Right ventricle myocardium superior (tissue), 1 donor: ENCODE measurements around the gene KIAA1671. TPM values are rescaled to one million over a fixed set of nuclear protein-coding genes. Genes with fewer than 3 reads are reported as not detected.

ENCODE experiments used
- ATAC-seq: fragments of 200-7000 bp; cut with Tn5 transposase; one replicate; pipeline ENCODE4 v1.9.1; 2020; ENCODE audit warnings: mild to moderate bottlenecking; ENCODE audit not compliant: poor library complexity
- DNase-seq: peaks from one replicate; pipeline ENCODE4 v3.0.0-alpha.2; 2020
- intact Hi-C: fragments of 100-400 bp; cut with DNase I; formaldehyde crosslinking; loops from one replicate; pipeline ENCODE4 v1.11.2; 2022
- total RNA-seq: library from RNA; stranded (reverse); fragmentation: NEBNext Ultra II Directional; extraction: Animal tissue kit (Norgen Biotek cat#: 25700); gene quantifications from one replicate; pipeline ENCODE4 v1.2.1, GENCODE V29; 2021
- donor health status: DM: no; HTN: yes; CAD: no; lungs with severe emphysema.

The KIAA1671 gene
- total RNA-seq, 1 donor from 2014 or later: 12.6 TPM

DNA sequence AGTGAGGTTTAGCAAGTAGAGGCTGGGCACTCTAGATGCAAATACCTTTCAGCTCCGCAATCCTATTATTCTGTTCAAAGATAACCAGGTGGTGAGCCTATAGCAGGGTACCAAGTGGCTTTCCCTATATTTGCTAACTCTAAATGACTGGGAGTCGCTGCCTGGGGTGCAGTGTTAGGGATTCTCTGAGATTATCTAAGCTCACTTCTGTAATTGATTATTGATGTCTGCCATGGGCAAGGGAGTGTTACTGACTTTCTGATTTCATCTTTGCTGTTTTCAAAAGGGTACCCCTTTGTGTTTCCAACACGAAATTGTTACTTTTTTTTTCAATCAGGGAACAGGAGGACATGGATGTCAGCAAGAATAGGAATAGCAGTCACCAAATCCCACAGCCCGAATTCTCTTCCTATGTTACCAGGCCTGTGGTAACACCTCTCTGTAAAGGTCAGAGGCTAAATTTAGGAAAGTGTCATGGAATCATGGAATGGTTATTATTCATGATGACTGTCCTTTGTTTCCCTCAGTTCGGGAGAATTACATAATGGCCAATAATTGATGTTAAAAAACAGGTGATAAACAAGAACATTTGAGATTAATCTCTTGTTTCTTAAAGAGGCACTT lies 184.5 kb downstream of the KIAA1671 start:
- no peak for DNase-seq
- ATAC-seq: no peak
- intact Hi-C loops: no loop called here

DNA sequence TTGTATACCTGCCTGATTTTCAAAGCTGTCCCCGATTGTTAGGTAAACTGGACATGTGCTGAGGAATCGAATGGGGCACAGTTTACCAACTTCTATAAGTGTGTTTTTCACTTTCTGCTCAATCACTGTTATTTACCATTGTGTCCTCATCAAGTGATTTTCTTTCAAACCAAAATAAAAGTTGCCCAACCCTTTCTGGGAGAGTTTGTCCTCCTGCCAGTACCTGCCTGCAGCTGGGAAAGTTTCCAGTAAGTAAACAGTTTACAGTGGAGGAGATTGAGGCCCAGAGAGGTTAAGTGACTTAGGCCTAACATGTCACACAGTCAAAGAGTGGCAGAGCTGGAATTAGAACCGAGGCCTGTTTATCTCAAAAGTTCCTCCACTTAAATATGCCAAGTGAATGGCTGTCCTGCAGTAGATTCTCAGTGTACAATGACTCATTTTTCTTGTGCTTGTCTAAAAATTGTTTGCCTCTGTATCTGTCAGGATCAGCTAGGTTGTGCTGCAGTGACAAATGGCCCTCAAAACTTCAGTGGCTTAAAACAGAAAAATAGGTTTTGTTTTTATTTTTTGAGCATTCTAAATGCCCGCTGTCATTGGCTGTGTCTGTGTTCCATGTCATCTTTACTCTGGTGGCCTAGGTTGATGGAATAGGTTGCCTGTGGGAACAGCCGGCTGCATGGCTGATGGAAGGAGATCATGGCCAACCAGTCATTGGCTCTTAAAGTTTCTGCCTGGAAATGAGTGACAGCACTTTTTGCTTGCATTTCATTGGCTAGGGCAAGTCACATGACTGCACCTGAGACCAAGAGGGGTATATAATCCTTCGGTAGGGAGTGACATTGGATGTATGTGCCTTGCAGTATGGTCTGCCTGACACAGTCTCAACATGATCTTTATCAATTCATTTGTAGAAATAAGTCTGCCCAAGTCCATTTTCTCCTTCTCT lies 185.3 kb downstream of the KIAA1671 start:
- DNase-seq (no peak), ATAC-seq (no peak)
- intact Hi-C loops: no loop called here

DNA sequence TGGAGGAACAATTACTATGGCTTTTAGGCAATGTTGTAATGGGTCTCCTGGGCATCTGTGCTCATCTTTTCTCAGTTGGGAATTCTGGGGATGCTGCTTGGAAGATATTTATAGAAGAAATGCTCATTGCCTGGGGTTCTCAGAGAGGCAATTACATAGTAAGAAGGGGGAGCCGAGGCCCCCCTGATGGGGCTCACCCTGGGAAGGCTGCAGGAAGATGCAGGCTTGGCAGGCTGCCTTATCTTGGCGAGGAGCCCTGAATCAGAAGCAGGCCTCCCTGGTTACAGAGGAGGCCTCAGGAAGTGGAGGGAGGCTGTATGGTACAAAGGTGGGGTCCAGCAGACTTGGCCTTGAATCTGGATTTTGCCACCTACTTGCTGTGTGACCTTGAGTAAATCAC lies 186.5 kb downstream of the KIAA1671 start:
- DNase-seq (peak; percentile 60), ATAC-seq (no peak)
- intact Hi-C loops: no loop called here

DNA sequence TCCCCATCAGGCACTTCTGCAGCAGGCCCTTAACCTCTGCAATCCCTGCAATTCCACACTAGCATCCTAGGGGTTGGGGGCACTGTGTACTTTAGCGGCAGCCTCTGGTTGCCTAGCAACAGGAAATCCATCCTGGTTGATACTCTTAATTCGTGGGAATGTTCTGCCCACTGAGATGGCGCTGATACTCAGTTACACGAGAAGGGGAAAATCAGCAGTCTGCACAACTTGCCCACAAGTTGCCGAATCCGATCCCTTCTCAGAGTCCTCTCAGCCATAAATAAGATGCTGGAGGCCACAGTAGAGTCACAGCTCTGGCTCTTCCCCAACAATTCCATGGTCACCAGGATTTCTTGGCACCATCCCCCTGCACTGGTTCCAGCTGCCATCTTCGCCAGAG lies 189.6 kb downstream of the KIAA1671 start:
- intact Hi-C loops: no loop called here
- DNase-seq (no peak), ATAC-seq (no peak)

DNA sequence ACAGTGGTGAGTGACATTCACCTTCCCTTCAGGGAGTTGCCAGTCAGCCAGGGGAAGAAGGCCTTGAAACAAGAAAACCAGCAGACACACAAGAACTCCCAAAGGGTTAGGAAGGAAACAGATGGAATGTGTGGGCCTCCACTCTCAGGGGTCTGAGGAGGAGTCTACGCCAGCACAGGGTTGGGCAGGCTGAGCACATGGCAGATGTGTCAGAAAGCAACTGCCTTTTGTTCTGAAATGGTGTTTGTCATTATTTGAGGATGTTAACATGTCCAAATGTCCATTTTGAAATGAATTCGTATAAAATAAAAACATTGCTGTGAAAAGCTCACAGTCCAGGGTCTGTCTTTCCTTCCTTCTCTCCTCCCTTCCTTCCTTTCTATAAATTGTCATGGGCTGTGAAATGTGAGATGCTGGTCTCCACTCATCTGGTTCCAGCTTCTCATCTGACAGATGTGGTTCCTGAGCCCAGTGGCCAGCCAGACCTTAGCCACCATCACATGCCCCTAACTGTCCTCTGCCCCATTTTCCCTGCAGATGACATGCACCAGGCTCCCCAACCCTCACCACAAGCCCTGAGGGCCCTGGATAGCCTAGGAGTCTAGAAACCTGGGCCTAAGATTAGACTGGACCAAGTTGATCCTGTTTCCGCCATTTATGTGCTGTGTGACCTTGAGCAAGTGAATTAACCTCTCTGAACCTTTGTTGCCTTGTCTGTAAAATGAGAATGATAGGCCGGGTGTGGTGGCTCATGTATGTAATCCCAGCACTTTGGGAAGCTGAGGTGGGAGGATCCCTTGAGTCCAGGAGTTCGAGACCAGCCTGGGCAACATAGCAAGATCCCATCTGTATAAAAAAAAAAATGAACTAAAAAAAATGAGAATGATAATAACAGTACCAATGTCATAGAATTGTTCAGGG lies 190.9 kb downstream of the KIAA1671 start:
- DNase-seq: no peak
- ATAC-seq: no peak
- intact Hi-C loops: no loop called here

DNA sequence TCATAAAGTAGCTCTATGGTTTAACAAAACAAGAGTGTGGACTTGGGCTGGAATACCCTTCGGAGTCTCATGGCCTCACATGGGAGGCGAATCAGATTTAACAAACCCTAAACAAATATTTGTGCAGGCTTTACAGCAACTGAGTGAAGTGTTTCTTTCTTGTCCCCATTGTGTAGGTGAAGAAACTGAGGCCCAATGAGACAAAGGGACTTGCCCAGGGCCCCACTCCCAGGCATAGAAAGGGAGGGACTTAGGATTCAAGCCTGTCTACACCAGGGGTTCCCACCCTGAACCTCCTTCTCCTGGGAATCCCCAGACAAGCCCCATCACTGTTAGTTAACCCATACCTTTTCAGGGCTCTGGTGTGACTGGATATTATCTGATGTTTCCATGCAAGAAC lies 192.0 kb downstream of the KIAA1671 start:
- no peak for DNase-seq
- ATAC-seq: no peak
- intact Hi-C loops: no loop called here

DNA sequence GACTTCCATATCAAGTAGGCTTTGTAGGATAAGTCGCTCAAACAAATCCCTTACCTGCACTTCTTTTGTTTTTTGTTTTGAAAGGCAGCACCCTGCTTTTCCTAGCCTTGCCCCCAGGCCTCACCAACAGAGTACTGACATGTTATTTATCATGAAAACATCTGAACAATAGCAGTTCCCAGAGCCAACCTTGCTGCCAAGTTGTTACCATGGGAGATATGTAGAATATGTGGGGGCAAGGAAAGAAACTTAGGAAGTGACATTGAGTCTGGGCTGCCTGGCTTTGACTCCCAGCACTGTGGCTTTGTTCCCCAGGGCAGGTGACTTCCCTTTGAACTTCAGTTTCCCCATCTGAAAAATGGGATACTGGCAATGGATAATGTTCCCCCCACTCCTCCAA lies 193.8 kb downstream of the KIAA1671 start:
- no peak for ATAC-seq
- intact Hi-C loops: no loop called here
- DNase-seq: no peak

DNA sequence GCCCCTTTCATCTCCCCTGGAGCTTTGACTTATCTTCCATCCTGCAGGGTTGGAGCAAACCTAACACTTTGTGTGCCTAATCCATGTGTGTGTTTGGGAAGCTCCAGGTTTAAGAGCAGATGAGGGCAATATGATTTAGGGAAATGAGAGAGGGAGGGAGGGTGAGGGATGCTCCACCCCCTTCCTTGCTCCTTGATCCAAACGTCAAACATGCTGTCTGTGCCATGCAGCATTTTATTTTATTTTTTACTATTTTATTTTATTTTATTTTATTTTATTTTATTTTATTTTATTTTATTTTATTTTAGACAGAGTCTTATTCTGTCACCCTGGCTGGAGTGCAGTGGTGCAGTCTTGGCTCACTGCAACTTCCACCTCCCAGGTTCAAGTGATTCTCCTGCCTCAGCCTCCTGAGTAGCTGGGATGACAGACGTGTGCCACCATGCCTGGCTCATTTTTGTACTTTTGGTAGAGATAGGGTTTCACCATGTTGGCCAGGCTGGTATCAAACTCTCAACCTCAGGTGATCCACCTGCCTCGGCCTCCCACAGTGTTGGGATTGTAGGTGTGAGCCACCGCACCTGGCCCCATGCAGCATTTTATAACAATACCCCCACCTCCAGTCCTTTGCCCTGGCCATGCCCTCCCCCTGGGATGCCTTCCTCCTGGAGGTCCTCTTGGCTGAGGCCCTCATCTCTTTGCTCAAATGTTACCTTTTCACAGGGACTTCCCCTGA lies 194.6 kb downstream of the KIAA1671 start:
- ATAC-seq (no peak), DNase-seq (no peak)
- intact Hi-C loops: no loop called here

DNA sequence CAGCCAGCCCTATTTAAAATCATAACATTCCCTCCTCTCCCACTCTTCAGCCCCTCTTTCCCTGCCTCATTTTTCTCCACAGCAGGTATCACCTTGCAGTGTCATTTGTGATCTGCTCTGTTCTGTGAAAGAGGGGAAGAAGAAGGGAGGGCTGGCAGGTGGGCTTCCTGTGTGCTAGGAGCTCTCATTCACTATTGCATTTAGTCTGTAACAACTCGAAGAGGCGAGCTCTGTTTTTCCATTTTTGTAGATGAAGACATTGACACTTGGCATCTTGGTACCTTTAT lies 195.1 kb downstream of the KIAA1671 start:
- intact Hi-C loops: no loop called here
- ATAC-seq (no peak), DNase-seq (no peak)

DNA sequence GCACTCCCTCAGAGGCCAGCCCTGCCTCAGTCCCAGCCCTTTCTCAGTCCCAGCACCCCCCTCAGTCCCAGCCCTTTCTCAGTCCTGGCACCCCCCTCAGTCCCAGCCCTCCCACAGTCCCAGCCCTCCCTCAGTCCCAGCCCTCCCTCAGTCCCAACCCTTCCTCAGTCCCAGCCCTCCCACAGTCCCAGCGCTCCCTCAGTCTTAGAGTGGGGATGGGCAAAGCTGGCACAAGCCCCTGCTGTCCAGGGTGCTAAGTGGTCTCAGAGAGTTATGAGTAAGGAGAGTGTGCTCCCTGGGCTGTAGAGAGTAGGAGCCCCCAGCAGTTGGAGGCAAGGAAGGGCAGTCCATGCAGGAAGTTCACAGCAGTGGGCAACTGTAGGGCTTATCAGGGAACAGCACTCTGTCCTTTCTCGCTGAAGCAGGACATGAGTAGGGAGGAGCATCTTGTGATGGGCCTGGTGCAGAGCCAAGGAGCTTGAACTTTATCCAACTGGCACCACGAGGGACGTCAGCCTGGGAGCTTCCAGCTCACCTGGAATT lies 195.7 kb downstream of the KIAA1671 start:
- ATAC-seq: peak; percentile 77
- DNase-seq: no peak
- intact Hi-C loops: no loop called here

DNA sequence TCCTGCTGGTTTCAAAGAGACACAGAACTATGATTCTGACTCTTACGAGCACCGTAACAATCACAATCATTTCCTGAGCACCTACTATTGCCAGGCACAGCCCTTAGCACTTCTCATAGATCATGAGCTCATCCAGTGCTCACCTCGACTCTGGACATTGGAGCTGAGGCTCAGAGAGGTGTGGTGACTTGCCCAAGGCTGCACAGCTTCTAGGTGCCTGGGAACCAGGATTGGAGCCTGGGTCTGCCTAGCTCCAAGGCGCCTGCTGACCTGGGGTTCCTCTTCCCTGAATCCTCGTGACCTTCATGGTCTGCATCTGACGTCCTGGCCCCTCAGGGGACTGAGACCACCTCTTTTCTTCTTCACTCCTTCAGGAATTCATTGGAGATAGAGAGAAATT lies 196.5 kb downstream of the KIAA1671 start:
- ATAC-seq: no peak
- intact Hi-C loops: no loop called here
- no peak for DNase-seq

DNA sequence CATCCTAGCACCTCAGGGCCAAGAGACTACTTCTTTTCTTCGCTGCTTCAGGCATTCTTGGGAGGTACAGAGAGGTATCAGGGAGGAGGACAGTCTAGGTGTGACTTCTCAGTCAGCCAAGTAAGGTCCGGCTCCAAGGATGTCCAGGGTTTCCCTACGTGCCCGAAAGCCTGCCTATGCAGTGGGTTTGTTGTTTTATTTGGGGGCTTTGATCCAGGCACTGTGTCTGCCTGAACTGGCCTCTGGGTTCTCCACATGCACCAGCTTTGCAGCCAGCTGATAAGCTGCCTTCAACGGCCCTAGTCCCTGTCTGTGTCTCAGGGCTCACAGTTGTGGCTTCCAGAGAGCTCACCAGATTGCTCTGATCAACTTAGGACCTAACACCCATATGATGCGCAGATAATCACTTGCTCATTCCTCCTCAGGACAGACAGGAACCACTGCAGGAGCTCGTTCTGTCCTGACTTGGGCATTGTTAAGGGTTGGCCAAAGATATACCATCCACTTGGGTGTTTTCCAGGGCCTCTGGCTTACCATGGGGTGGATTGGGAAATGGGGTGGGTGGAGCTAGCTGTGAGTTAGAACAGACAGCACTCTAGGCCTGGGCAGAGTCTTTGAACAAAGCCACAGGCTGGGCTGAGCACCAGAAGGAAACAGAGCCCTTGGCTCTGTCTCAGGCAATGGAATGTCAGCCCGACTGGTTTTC lies 201.6 kb downstream of the KIAA1671 start:
- ATAC-seq (peak; percentile 93), DNase-seq (peak; percentile 64)
- intact Hi-C loops: no loop called here

DNA sequence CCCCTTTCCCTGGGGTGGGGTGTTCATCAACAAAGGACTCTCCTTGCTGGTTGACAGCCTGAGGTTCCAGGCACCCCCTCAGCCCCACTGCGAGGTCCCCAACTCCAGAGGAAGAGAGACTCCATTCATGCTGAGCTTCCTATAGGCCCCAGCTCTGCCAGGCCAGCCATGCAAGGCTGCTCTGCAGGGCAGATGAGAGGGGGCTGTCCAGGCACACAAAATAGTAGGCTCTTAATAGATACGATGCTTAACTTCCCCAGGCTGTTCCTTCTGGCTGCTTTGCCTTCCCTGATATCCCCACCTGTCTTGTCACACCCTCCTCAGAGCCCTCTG lies 202.1 kb downstream of the KIAA1671 start:
- DNase-seq (no peak), ATAC-seq (peak; percentile 40)
- intact Hi-C loops: no loop called here

DNA sequence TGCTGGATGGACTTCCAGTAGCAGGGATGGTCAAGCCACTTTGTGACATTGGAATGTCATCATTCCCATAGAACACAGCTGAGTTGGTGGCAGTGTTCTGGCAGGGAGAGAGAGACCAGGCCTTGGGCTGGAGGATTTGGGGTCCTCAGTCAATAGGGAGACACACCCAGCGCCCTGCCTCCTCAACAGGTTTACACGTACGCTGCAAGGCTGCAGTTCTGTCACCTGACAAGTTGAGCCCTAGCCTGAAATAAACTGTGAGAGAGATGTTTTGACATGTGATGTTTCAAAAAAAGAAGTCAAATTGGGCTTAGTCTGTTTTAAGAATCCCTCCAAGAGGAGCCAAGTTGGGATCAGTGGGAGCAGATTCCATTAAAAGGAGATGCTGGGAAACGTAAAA lies 204.2 kb downstream of the KIAA1671 start:
- intact Hi-C loops: no loop called here
- ATAC-seq (peak; percentile 11), DNase-seq (no peak)

DNA sequence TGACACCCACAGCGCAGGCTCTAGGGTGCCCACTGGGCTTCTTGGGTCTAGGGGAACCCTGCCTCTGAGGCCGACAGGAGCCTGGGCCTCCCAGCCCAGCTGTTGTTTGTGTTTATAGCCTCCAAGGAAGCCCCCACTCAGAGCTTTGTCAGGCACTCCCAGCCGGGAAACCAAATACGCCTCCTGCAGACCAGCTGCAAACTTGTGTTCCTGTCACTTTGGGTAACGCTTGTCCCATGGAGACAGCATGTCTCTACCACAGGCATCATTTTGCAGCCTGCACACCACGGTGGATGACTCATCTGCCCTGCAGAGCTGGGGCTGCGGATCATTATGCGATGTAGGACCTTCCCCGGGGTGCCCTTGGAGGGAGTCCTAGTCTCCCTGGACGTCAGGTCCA lies 206.5 kb downstream of the KIAA1671 start:
- DNase-seq: no peak
- intact Hi-C loops: no loop called here
- no peak for ATAC-seq

DNA sequence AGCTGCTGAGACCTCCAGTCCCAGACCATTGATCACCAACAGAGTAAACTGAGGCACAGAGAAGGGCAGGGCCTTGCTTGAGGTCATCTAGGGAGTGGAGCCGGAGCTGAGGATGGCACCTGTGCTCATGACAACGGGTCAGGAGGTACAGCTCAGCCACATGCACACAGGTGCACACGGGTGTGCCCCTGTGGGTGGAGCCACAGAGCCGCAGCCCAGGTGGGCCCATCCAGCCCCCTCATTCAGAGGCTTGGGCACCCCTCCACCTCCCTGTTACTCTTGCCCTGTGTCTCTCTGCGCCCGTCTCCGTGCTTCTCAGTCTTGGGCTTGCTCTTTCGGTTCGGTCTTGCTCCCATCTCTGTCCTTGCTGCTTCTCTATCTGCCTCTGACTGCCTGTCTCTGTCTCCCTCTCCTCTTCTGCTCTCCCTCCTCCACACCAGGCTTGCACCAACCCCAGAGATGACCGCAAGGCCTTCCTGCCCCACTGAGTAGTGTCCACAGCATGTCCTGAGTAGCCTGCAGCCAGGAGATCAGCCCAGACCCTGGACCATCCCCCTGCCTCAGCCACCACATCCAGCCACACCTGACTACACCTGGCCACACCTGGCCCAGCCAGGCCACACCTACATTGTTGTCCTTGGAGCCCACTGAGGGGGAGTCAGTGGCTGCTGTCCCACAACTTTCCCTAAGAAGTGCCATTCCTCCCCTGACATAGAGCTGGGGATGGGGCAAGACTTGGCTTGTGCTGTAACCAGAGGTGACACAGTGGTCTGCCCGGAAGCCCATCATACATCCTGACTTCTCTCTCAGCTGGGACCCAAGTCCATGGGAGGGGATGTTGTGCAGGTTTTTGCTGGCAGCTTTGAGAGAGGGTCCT lies 207.8 kb downstream of the KIAA1671 start:
- intact Hi-C loops: no loop called here
- DNase-seq (no peak), ATAC-seq (no peak)
